ENCODE results near the gene RELN. TPM values are rescaled to one million over a fixed set of nuclear protein-coding genes. Genes with fewer than 3 reads are reported as not detected.

RELN gene
- total RNA-seq, 2 experiments from 2014 or later = not detected

- Mint-ChIP-seq H3K27ac (no peak overlapping the region), H3K9me3 (no peaks in the 10 kb centered on the region), H3K4me1 (ENCODE audit: low read depth) (no peaks in the 10 kb centered on the region), H3K36me3 (ENCODE audit: low read depth) (no peaks in the 10 kb centered on the region), H3K27me3 (peaks cover 17% of the 10 kb centered on the region), H3K4me3 (no peak overlapping the region)
- ATAC-seq (ENCODE audit: poor library complexity) = no peak
- H3K27me3 ChIP-seq (ENCODE audit: control insufficient read depth in 1 of 2, insufficient read depth in 2 of 2, low read length in 2 of 2) = peaks cover 0 to 4% of the 10 kb centered on the region in 2 experiments
- no peak overlapping the region for H3K27ac ChIP-seq (ENCODE audit: low read depth in 1 of 2, low read length in 2 of 2)
- ChIA-PET POLR2A (no interaction called here), CTCF (no interaction called here)
- DNase-seq = no peak
- no peaks in the 10 kb centered on the region for H3K36me3 ChIP-seq (ENCODE audit: insufficient read depth, low read length)
- no peak for TF ChIP-seq CTCF (IDR thresholded peaks at IDR 0.05)
- no peaks in the 10 kb centered on the region for H3K9me3 ChIP-seq (ENCODE audit: control insufficient read depth in 1 of 2, insufficient read depth in 1 of 2, low read length in 2 of 2)
- intact Hi-C loops (cut with DNase I, micrococcal nuclease) = no loop called here
- no peak overlapping the region for H3K4me3 ChIP-seq (ENCODE audit: low read length)
- no peaks in the 10 kb centered on the region for H3K4me1 ChIP-seq (ENCODE audit: insufficient read depth, low read length)
These were observed 22.4 kb upstream of the RELN start for GRCh38 chr7:104011829-104012228.

- Histone ChIP-seq H3K4me3 (ENCODE audit: low read length) (no peak overlapping the region), H3K27me3 (ENCODE audit: control insufficient read depth in 1 of 2, insufficient read depth in 2 of 2, low read length in 2 of 2) (peaks cover 0 to 4% of the 10 kb centered on the region in 2 experiments), H3K36me3 (ENCODE audit: insufficient read depth, low read length) (no peaks in the 10 kb centered on the region), H3K27ac (ENCODE audit: low read depth in 1 of 2, low read length in 2 of 2) (no peak overlapping the region), H3K9me3 (ENCODE audit: control insufficient read depth in 1 of 2, insufficient read depth in 1 of 2, low read length in 2 of 2) (no peaks in the 10 kb centered on the region), H3K4me1 (ENCODE audit: insufficient read depth, low read length) (no peaks in the 10 kb centered on the region)
- Mint-ChIP-seq H3K27me3 (peaks cover 23% of the 10 kb centered on the region), H3K36me3 (ENCODE audit: low read depth) (no peaks in the 10 kb centered on the region), H3K9me3 (no peaks in the 10 kb centered on the region), H3K27ac (no peak overlapping the region), H3K4me3 (no peak overlapping the region), H3K4me1 (ENCODE audit: low read depth) (no peaks in the 10 kb centered on the region)
- TF ChIP-seq CTCF (IDR thresholded peaks at IDR 0.05) = no peak
- DNase-seq (no peak), ATAC-seq (ENCODE audit: poor library complexity) (no peak)
- ChIA-PET POLR2A (no interaction called here), CTCF (no interaction called here)
- intact Hi-C loops (cut with DNase I, micrococcal nuclease) = no loop called here
These were observed 20.8 kb upstream of the RELN start for GRCh38 chr7:104010052-104010909.

- DNase-seq (no peak), ATAC-seq (ENCODE audit: poor library complexity) (no peak)
- no peaks in the 10 kb centered on the region for H3K36me3 ChIP-seq (ENCODE audit: insufficient read depth, low read length)
- H3K27ac ChIP-seq (ENCODE audit: low read depth in 1 of 2, low read length in 2 of 2) = no peak overlapping the region
- Mint-ChIP-seq H3K4me1 (ENCODE audit: low read depth) (no peaks in the 10 kb centered on the region), H3K27me3 (peaks cover 25% of the 10 kb centered on the region), H3K4me3 (no peak overlapping the region), H3K36me3 (ENCODE audit: low read depth) (no peaks in the 10 kb centered on the region), H3K27ac (no peak overlapping the region), H3K9me3 (no peaks in the 10 kb centered on the region)
- H3K9me3 ChIP-seq (ENCODE audit: control insufficient read depth in 1 of 2, insufficient read depth in 1 of 2, low read length in 2 of 2) = no peaks in the 10 kb centered on the region
- ChIA-PET CTCF (no interaction called here), POLR2A (no interaction called here)
- no peak overlapping the region for H3K4me3 ChIP-seq (ENCODE audit: low read length)
- H3K27me3 ChIP-seq (ENCODE audit: control insufficient read depth in 1 of 2, insufficient read depth in 2 of 2, low read length in 2 of 2) = peaks cover 0 to 4% of the 10 kb centered on the region in 2 experiments
- intact Hi-C loops (cut with DNase I, micrococcal nuclease) = no loop called here
- H3K4me1 ChIP-seq (ENCODE audit: insufficient read depth, low read length) = no peaks in the 10 kb centered on the region
- no peak for TF ChIP-seq CTCF (IDR thresholded peaks at IDR 0.05)
These were observed 18.6 kb upstream of the RELN start for GRCh38 chr7:104008107-104008506.

All from CD4-positive, alpha-beta T cell (primary cell).